Stimulated activated CD8-positive, alpha-beta memory T cell treated with anti-CD3 and anti-CD28 coated beads, Interleukin-15, amount 100 ng/mL, for 1 hour (primary cell): ENCODE measurements around the gene PRMT3.
"Not testable (repeated sequence)": the region's sequence is repeated elsewhere in the genome, so short reads cannot be mapped to it uniquely, and the experiment has no call there.

Experiments
- DNase-seq: peaks from one replicate; pipeline ENCODE4 v3.0.0-alpha.2; 2020; ENCODE audit warnings: low read depth

PRMT3 gene

DNA sequence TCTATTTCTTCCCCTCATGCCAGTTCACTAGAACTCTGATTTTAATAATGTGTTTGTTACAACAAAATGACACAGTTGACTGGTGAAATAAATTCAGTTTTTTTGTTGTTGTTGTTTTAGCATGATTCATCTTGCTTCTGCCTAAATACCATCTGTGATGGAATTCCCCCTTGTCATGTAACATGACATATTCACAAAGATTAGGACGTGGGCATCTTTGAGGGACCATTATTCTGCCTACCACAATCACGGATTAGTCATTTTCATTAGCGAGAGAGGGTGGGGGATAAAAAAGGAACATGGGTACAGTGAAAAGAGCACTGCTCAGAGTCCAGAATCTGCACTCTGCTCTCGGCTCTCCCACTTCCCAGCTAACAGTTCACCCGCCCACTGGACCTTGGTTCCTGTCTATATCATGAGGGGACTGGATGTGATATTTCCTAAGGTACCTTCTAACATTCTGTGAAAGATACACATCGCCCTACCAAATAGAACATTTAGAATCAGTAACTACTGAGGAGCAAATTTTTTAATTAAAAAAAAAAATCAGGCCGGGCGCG lies 12.7 kb upstream of the PRMT3 start:
- no peak for DNase-seq

DNA sequence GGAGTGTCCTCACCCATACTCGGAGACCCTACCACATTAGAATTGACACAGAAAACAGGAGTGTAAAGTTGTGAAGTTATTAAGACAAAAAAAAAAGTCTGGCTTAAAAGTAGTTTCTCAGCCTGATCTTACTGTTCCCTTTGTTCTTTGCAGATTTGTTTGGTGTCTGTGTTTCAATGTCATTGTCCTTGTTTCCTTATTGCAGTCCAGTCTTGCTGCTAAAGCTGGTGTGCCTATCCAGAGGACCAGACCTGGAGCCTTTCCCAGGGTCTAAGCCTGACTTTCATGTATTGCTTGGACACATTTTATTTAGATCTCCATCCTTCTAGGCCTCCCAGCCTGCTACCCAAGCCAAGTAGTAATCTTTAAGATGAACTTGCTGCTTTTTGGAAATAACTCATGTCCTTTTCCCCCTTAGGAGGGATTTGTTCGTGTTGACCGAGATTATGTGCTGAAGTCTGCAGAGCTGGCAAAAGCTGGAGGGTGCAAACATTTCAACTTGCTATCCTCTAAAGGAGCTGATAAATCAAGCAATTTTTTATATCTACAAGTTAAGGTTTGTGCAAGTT lies 11.3 kb upstream of the PRMT3 start:
- no peak for DNase-seq

DNA sequence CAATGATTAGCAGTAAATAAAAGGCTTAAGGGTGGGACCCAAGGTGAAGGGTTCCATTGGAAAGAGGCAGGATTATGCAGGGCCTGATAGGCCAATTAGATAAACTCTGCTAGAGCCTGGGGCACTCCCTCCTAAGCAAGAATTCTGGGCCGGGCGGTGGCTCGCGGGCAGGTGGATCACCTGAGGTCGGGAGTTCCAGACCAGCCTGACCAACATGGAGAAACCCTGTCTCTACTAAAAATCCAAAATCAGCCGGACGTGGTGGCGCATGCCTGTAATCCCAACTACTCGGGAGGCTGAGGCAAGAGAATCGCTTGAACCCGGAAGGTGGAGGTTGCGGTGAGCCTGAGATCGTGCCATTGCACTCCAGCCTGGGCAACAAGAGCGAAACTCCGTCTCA lies 1.5 kb upstream of the PRMT3 start:
- DNase-seq: not testable (repeated sequence)

DNA sequence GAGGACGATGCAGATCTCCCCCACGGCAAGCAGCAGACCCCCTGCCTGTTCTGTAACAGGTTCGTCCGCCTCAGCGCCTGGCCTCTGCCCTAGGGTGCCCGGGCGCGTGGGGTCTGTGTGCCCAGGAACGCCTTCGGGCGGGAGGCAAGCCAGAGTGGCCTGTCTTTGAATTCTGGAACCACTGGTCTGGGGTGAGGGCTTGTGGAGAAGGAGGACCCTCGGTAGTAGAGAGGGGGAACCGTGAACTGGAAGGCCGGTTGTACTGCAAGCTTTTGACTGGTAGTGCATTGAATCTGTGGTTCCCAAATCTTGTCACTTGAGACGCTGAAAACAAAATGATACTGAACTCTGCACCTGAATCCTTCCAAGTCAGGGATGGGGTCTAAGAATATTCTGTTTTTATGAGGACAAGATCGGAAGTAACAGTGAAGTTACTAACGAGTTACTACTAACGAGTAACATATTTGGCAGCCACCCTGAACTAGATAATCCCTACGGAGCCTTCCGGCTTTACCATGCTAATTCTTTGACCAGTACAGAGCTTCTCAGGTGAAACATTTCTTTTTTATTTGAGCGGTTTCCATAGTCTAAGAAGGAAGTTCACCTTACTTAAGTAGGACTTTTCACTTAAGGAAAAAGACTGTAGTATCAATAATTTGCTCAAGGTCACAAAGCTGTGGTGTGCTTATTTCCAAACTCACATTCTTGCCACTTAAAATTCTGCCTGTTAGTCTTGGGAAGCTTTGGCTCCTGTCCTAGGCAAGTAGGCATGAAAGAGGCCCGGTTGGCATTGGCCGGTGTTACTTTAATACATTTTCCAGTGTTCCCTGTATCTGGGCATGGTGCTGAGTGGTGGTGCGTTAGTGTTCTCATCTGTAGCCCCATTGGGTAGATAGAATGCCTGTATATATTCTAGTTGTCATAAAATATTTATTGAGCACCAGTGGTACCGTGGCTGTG lies 860 bp downstream of the PRMT3 start:
- no peak for DNase-seq

DNA sequence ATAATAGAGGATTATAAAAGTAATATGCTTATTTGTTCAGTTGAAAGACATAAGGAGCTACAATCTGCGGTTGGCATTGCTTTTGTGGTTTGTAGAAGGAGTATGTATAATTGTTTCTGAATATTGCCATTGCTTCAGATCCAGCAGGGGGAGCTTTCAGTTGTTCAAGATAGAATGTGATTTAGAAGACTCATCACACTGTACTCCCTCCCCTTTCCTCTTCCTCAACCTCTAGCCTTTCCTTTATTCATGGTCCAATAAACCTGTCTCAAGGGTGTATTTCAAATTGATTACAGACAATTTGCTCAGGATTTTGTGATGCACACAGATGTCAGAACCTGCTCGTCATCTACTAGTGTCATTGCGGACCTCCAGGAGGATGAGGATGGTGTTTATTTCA lies 9.8 kb downstream of the PRMT3 start:
- no peak for DNase-seq

DNA sequence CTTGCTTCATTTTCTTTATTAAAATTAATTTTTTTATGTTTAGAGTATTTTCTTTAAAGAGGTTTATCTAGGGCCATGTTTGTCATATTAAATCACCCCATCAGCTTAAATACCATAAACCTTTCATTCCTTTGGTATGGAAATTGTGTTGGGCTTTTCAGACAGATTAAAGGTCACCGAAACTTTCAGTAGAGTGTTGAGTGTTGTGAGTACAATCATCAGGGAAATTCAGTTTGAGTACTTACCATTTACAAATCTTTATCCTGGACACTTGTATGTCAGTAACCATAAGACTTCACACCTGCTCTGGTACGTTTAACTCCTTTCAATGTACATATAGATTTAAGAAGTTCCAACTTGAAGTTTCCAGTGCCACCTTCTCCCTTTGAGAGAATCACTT lies 12.0 kb downstream of the PRMT3 start:
- DNase-seq: no peak

DNA sequence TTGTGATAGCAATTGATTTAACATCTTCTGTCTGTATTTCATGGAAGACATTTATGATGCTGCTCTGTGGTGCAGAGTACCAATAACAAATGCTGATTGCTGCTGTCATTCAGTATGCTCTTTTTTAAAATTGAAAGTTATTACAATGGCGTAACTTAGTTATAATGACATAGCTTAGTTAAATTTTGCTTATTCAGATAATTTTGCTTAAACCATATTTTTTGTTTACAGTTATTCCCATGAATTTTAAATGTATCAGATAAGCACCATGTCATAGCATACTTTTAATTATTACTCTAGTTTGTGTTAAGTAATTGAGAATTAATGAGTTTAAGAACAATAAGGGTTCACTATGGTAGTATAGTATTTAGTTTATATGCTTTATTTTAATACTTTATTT lies 15.5 kb downstream of the PRMT3 start:
- no peak for DNase-seq

DNA sequence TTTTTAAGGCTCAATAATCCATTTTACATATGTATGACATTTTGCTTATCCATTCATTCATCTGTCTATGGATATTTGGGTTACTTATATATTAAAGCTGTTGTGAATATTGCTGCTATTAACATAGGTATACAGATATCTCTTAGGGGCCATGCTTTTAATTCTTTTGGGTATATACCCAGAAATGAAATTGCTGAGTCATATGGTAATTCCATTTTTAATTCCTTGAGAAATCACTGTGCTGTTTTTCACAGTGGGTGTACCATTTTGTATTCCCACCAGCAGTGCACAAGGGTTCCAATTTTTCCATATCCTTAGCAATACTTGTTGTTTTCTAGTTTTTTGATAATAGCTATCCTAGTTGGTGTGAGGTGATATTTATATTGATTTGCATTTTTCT lies 19.0 kb downstream of the PRMT3 start:
- DNase-seq: no peak

DNA sequence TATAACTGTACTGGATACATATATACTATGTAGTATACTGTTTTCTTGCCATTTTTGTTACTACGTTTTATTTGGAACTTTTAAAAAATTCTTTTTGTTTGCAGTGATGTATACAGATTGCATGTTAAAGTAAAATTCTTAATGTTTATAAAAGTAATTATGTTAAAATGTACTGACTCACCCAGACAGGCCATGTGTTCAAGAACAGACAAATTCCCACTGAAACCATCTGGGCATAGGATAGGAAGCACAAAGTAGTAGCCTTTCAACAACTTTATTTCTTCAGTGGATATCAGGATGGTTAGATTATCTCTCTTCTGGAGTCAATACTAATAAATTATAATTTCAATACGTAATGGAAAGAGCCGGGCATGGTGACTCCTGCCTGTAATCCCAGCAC lies 19.8 kb downstream of the PRMT3 start:
- DNase-seq: no peak

DNA sequence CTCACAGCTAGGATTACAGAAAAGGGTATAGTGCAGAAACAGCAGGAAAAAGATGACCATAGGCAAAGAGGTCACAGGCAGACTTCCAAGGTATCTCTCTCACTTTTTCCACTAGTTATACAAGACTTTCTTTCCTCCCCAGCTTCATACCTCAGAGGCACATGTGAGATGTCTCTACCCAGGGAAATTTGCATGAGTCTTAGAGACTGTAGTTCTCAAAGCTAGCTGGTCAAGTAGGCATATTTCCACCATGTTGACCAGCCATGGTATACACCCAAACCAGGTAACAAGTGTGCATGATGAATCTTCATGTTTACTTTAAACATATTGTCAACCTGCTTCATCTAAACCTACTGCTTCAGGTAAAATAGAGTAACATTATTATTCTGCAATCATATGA lies 27.9 kb downstream of the PRMT3 start:
- no peak for DNase-seq

DNA sequence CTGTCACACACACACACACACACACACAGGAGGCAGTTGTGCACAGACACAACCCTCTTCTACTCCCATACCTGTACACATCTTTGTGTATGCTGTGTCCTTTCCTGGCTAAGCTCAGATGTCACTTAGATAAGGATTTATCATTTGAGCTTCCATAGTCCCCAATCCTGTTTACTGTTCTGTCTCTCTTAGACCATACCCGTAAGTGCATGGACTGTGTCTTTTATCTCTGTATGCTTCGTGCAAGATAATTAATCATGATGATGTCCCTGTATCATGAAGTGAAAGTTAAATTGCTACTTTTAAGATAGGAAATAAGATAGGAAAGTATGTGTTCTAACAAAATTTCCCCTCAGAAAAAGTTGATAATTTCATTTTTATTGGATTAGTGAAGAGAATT lies 30.3 kb downstream of the PRMT3 start:
- no peak for DNase-seq

DNA sequence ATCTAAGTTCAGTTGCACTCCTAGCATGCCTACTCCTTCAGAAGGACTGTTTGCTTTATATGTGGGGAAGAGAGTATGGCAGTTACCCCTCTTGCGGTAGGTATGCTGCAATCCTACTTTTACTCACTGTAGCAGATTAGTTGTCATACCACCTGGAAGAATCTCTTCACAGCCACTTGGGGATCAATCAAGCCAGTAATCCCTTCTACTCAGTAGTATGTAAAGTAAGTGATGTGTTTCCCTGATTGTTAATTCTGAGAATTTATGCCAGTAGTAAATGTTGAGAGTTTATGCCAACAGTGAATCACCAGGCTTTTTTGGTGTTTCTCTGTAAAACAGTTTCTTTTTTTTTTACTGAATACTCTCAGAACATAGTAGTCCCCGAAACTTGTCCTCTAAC lies 34.4 kb downstream of the PRMT3 start:
- DNase-seq: no peak

DNA sequence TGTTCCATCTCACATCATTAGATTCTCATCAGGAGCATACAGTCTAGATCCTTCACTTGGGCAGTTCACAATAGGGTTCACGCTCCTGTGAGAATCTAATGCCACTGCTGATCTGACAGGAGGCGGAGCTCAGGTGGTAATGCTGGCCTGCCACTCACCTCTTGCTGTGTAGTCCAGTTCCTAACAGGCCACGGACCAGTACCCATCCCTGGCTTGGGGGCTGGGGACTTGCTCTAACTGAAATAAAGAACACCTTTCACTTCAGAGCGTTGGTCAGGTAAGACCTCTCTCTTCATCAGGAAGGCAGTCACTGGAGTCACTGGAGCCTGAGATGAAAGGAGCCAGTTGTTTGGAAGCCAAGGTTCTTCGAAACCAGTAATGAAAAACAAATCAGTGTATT lies 41.7 kb downstream of the PRMT3 start:
- no peak for DNase-seq

DNA sequence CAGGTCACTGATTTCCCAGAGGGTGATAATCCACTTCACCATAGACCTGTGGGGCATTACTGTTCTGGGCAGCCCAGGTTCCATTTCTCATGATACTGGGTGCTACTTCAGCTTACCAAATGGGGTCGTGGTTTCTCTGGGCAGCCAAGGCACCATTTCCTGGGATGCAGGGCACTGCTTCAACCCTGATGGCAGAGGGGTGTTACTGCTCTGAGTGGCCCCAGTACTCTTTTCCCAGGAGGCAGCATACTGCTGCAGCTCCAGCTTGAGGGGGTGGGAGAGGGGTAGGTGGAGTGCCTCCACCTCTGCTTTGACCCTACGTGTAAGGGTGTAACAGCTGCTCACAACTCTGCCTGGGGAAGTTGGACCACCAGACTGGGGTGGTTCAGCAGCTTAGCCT lies 51.1 kb downstream of the PRMT3 start:
- no peak for DNase-seq

DNA sequence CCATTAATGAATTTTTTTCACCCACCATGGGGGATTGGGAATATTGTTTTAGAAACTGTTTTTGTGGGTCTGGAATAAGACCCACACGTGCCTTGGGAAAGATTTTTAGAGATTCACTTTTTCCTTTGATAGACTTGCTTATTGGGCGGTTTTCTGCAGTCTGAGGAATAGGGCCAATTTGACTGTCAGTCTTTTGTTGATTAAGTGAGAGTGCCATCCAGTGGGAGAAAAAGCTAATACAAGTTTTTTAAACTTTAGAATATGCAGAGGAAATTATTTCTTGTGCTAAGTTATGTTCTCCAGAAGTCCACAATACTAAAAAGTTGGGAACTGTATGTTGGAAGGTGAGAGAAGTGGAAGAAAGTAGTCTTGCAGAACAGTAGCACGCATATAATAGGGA lies 56.1 kb downstream of the PRMT3 start:
- DNase-seq: no peak

DNA sequence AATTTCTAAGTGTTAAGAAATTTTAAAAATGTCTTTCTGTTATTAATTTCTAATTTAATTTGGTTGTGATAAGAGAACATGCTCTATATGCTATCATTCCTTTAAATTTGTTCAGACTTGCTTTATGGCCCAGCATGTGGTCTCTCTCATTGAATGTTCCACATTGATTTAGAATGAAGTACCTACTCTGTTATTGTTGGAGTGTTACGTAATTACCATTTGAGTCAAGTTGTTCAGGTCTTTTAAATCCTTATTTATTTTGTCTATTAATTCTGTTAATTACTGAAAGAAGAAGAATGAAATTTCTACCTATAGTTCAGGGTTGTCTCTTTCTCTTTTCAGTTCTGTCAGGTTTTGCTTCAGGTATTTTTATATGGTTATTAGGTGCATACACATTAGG lies 57.0 kb downstream of the PRMT3 start:
- DNase-seq: no peak

DNA sequence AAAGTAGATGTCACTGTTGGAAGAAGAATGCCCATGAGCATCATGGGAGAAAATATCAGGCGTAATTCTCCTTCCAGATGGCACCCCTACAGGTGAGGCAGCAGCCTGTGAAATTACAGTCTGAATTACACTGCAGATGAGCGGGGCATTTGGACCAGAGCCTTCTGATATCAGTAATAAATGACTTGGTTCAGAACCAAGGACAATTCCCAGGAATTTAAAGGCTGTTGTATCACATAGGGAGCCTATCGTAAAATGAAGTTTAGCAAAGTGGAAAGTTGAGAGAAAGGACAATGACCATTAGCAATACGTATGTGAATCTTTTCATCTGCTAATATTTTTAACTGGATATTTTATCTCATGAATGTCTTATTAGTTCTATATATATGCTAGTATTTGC lies 61.3 kb downstream of the PRMT3 start:
- no peak for DNase-seq

DNA sequence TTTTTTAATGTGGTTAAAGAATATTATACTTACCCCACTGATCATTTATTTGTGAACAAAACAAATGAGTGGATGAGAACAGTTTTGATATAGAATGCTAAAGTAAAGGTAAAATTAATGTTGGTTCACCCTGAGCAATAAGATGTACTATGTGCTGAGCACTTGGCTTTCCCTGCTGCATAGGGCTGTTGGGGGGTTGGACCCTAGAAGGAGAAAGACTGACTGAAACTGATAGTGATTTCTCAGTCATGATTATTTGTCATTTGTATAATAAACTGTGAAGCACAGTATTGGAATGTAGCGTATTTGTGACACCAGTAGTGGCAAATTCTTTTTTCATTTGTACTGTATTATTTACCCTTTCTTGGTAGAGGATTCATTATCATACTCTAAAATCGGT lies 63.3 kb downstream of the PRMT3 start:
- DNase-seq: no peak

DNA sequence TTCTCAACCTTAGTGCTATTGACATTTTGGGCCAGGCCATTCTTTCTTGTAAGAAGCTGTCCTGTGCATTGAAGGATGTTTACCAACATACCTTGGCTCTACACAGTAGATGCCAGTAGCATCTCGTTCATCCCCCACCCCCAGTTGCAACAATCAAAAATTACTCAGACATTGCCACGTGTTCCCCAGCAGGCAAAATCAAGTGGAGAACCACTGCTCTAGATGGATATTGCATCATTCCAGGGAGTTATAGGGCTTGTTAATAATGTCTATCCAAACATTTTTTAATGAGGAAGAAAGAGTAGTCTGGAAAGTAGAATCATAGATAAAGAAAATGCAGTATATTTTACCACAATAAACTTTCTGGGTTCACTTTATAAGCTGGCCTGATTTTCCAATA lies 64.1 kb downstream of the PRMT3 start:
- DNase-seq: no peak

DNA sequence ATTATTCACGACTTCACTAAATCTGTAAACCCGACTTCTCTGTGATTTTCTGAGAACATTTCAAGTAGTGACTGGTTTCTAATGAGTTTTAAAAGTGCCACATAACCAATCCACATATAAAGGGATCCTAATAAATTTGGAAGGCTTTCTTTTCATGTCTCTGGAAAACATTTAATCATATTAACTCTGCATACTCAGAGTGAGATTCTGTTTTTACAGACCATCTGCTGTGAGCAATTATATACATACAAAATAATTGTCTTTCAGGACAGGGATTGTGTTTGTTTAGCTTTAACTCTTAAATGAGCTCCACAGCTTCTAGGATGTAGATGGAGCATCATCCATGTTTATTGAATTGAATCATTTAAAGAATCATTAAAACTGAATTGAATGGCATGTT lies 65.1 kb downstream of the PRMT3 start:
- DNase-seq: no peak

DNA sequence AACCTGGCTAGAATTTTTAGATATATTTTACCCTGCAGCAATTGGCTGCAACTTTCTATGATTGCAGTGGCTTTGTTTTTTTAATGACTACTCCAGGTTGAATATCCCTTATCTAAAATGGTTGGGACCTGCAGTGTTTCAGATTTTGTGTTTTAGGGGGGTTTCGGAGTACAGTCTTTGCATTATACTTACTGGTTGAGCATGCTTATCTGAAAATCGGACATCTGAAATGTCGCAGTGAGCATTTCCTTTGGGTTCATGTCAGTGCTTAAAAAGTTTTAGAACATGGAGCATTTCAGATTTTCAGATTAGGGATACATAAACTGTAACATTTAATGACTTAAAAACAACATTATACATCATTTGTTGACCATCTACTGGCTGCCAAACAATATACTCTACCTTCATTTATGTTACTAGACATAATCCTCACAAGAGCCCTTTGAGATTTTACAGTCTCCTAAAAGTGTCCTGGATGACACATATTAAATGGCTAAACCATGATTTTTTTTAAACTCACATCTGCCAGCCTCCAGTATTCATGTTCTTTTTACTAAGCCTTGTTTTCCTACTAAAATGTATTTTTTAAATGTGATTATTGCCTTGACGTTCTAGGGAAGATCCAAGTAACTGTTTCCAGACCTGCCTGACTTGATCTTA lies 66.3 kb downstream of the PRMT3 start:
- no peak for DNase-seq

DNA sequence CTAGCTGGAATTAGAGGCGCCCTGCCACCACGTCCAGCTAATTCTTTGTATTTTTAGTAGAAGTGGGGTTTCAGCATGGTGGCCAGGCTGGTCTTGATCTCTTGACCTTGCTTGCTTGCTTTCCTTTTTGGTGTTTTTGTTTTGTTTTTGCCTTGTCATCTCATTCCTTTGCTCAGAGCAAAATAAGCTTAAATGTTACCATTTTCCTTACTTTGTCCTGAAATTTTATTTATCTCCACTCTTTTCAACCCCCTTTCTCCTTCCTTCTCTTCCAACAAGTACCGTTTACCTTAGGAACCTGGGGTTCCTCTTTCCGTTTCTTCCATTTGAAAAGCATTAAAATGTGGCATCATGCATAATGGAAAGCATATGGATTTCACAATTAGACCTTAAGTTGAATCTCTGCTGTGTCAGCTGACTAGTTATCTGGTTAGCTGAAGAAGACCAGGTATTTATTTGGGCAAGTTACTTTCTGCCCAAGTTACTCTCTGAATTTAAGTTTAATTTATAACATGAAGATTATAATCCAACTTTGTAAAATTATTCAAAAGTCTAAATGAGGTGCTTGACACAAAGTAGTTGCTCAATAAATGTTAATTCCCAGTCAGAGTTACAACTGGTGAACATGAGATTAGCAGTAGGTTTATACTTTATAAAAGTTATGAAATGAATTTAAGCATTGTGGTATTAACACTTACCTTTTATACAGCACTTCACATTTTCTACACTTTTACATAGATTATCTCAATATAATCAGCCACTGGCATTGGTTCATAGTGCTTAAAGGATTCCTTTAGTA lies 69.7 kb downstream of the PRMT3 start:
- DNase-seq: no peak
